Measurements from ENCODE around the gene YAE1. TPM values are rescaled to one million over a fixed set of nuclear protein-coding genes. Genes with fewer than 3 reads are reported as not detected.

The YAE1 gene
- total and polyA plus RNA-seq, 2 of the 8 experiments (the other 6 are each of a cell fraction or from before 2014, with no cell fraction given), result 24.1 to 38.0 TPM

GRCh38 chr7:39615350-39615975 is 49.3 kb downstream of the YAE1 start:
- TF ChIP-seq YY1 (IDR thresholded peaks at IDR 0.05; ENCODE audit: low read depth, low read length) (no peak), CBX5 (IDR thresholded peaks at IDR 0.05; ENCODE audit: low read depth, low read length) (no peak), BRCA1 (IDR thresholded peaks at IDR 0.05; ENCODE audit: low read depth, low read length) (no peak), USF2 (IDR thresholded peaks at IDR 0.05; ENCODE audit: low read length) (no peak), SRF (IDR thresholded peaks at IDR 0.05; ENCODE audit: low read depth, low read length) (no peak), RXRA (IDR thresholded peaks at IDR 0.05; ENCODE audit: insufficient read depth, low read depth, low read length) (no peak), SP2 (IDR thresholded peaks at IDR 0.05; ENCODE audit: low read length) (no peak), KDM5A (IDR thresholded peaks at IDR 0.05; ENCODE audit: low read length) (no peak), CEBPB (IDR thresholded peaks at IDR 0.05; ENCODE audit: low read depth, low read length) (no peak), CTBP2 (IDR thresholded peaks at IDR 0.05; ENCODE audit: borderline replicate concordance, insufficient read depth, insufficient read length, low read length) (no peak), ZNF274 (IDR thresholded peaks at IDR 0.05; ENCODE audit: borderline replicate concordance, extremely low read depth, low read length) (no peak)
- Histone ChIP-seq H2BK15ac (ENCODE audit: low read length) (no peak overlapping the region), H4K91ac (replicated peaks; ENCODE audit: insufficient read length, low read length) (no peak overlapping the region), H3K4me2 (ENCODE audit: insufficient read depth in 1 of 2, low read depth in 2 of 2, low read length in 2 of 2) (no peak overlapping the region), H3K4me1 (replicated peaks in 1 of 4; ENCODE audit: control insufficient read depth in 3 of 4, insufficient read depth in 4 of 4, low read length in 3 of 4) (no peaks in the 10 kb centered on the region), H3K23me2 (ENCODE audit: low read depth, low read length) (no peaks in the 10 kb centered on the region), H3K79me1 (ENCODE audit: low read depth, low read length) (no peaks in the 10 kb centered on the region), H4K20me1 (replicated peaks in 1 of 2; ENCODE audit: control insufficient read depth in 1 of 2, insufficient read depth in 2 of 2, low read length in 2 of 2) (no peaks in the 10 kb centered on the region), H2BK20ac (ENCODE audit: low read length) (no peak overlapping the region), H2AK5ac (ENCODE audit: low read depth, low read length) (no peak overlapping the region), H3K4me3 (ENCODE audit: extremely low read depth in 1 of 4, insufficient read depth in 2 of 4, low read depth in 3 of 4, low read length in 4 of 4) (no peak overlapping the region), H3K27ac (ENCODE audit: low read depth, low read length) (no peak overlapping the region), H3K14ac (ENCODE audit: insufficient read length) (no peak overlapping the region), H3K79me2 (ENCODE audit: control insufficient read depth in 1 of 2, insufficient read depth in 2 of 2, low read length in 2 of 2) (no peaks in the 10 kb centered on the region), H3K56ac (replicated peaks; ENCODE audit: insufficient read length, low read depth, low read length) (no peak overlapping the region), H3K9me3 (ENCODE audit: insufficient read depth in 2 of 2, low read depth in 1 of 2, low read length in 1 of 2) (no peaks in the 10 kb centered on the region), H3K27me3 (replicated peaks in 1 of 4; ENCODE audit: control insufficient read depth in 3 of 4, extremely low read depth in 1 of 4, insufficient read depth in 3 of 4, low read length in 3 of 4) (no peaks in the 10 kb centered on the region; a peak in 1 of 7 replicates), H2BK12ac (ENCODE audit: low read depth, low read length) (no peak overlapping the region), H3K9ac (replicated peaks in 1 of 4; ENCODE audit: extremely low read depth in 1 of 4, low read depth in 3 of 4, low read length in 3 of 4) (no peak overlapping the region), H2AFZ (ENCODE audit: low read length) (no peak overlapping the region), H4K8ac (ENCODE audit: extremely low read depth, insufficient read depth, low read length) (no peak overlapping the region), H2BK120ac (replicated peaks; ENCODE audit: low read depth, low read length) (no peak overlapping the region), H3K36me3 (ENCODE audit: control insufficient read depth in 2 of 4, insufficient read depth in 4 of 4, low read length in 3 of 4) (no peaks in the 10 kb centered on the region), H3K18ac (ENCODE audit: extremely low read depth, low read length) (no peak overlapping the region), H4K5ac (ENCODE audit: insufficient read length, low read depth, low read length) (no peak overlapping the region), H3K4ac (replicated peaks; ENCODE audit: insufficient read length, low read depth, low read length) (no peak overlapping the region), H3K23ac (ENCODE audit: insufficient read length) (no peak overlapping the region), H2BK5ac (ENCODE audit: low read depth, low read length) (no peak overlapping the region)
- FAIRE-seq (no peak), DNase-seq (ENCODE audit: low read depth in 1 of 2, low spot score in 2 of 2) (no peak)
- ChIA-PET POLR2A (ENCODE audit: partially characterized antibody) (no interaction called here), CTCF (ENCODE audit: partially characterized antibody) (interaction anchor here (1.8 to 7.6 kb wide), 3 partner anchors 35 to 130 kb away, joined by 6 to 37 read pairs (median 8); no protein-coding TSS in a partner anchor)
- WGBS, 2 experiments (ENCODE audit: extremely low coverage in 1 of 2, insufficient coverage in 1 of 2, insufficient read length in 1 of 2, insufficient replicate concordance in 2 of 2, low coverage in 1 of 2, low lambda C conversion rate in 2 of 2, missing lambda C conversion rate in 1 of 2), result 80% methylated on average over 1 of the region's 1 CpG; no CpG with 5 or more reads in 1 of the 2 experiments
